Measurements from ENCODE around the gene ARRDC5. TPM values are rescaled to one million over a fixed set of nuclear protein-coding genes. Genes with fewer than 3 reads are reported as not detected.

Gene ARRDC5
- total and polyA plus RNA-seq, 2 donors (not counting 3 experiments of a cell fraction or from before 2014, with no cell fraction given): 0.04 TPM; not detected in 1

- no peaks in the 10 kb centered on the region for H3K36me3 ChIP-seq (ENCODE audit: control insufficient read depth in 2 of 2, extremely low read depth in 1 of 2, insufficient read depth in 2 of 2, low read length in 2 of 2)
- H3K9me1 ChIP-seq (replicated peaks; ENCODE audit: control insufficient read depth, extremely low read depth, insufficient read depth, low read length): no peaks in the 10 kb centered on the region
- no peaks in the 10 kb centered on the region for H3K9me3 ChIP-seq (replicated peaks; ENCODE audit: control insufficient read depth, insufficient read depth, low read length)
- no peak for TF ChIP-seq CTCF (IDR thresholded peaks at IDR 0.05; ENCODE audit: extremely low read depth in 1 of 2, insufficient read depth in 1 of 2, low read depth in 1 of 2, low read length in 2 of 2)
- TF ChIP-seq EZH2 (IDR thresholded peaks at IDR 0.05; ENCODE audit: borderline replicate concordance, low read depth, low read length, severe bottlenecking): no peak
- no peak for TF ChIP-seq POLR2AphosphoS5 (IDR thresholded peaks at IDR 0.05; ENCODE audit: insufficient read depth, low read depth, low read length)
- TF ChIP-seq MYC (IDR thresholded peaks at IDR 0.05; ENCODE audit: low read depth, low read length): no peak
- TF ChIP-seq GATA2 (IDR thresholded peaks at IDR 0.05; ENCODE audit: insufficient read depth, insufficient read length, low read depth, low read length): no peak
- TF ChIP-seq FOS (IDR thresholded peaks at IDR 0.05; ENCODE audit: borderline replicate concordance, insufficient read depth, low read length): no peak
- no peak for TF ChIP-seq POLR2A (IDR thresholded peaks at IDR 0.05; ENCODE audit: low read depth, low read length)
- TF ChIP-seq JUN (IDR thresholded peaks at IDR 0.05; ENCODE audit: borderline replicate concordance, insufficient read depth, insufficient read length, low read depth): no peak
- no peak for TF ChIP-seq MAX (IDR thresholded peaks at IDR 0.05; ENCODE audit: insufficient read depth, insufficient read length)
- no TSS peak for BruUV-seq (replicated peaks)
- no peaks in the 10 kb centered on the region for H3K4me1 ChIP-seq (ENCODE audit: control insufficient read depth, extremely low read depth, insufficient read depth, low read length)
- no peak overlapping the region for H3K9ac ChIP-seq (replicated peaks; ENCODE audit: extremely low read depth, insufficient read depth, low read length)
- dilution Hi-C loops (cut with MboI; ENCODE audit: extremely low pct_ligation_motif_present, low sequenced_read_pairs) (no loop called here), intact Hi-C loops (cut with micrococcal nuclease) (no loop called here)
- H3K79me2 ChIP-seq (ENCODE audit: control insufficient read depth, insufficient read depth, low read length): peaks cover 36% of the 10 kb centered on the region
- no peak overlapping the region for H3K4me2 ChIP-seq (ENCODE audit: insufficient read depth, low read length)
- H3K4me3 ChIP-seq (replicated peaks in 1 of 3; ENCODE audit: insufficient read depth in 1 of 3, low read depth in 1 of 3, low read length in 3 of 3): no peak overlapping the region
- H2AFZ ChIP-seq (ENCODE audit: low read depth, low read length): no peak overlapping the region
- H4K20me1 ChIP-seq (replicated peaks; ENCODE audit: control insufficient read depth, extremely low read depth, insufficient read depth, low read length): no peaks in the 10 kb centered on the region
- ChIA-PET POLR2A (no interaction called here), CTCF (no interaction called here)
- no peak for FAIRE-seq
- H3K27me3 ChIP-seq (ENCODE audit: control insufficient read depth in 2 of 2, insufficient read depth in 2 of 2, low read length in 2 of 2): no peaks in the 10 kb centered on the region
- DNase-seq (ENCODE audit: low read depth, low spot score): no peak
- no peak overlapping the region for H3K27ac ChIP-seq (ENCODE audit: insufficient read depth, low read depth, low read length)
Measured at GRCh38 chr19:4933528-4933927, 30.8 kb upstream of the ARRDC5 start.
